Right lobe of liver (tissue), 4 donors: ENCODE results near the gene GPR35.

ENCODE experiments used
- CTCF ChIP-seq, 4 donors: fragments of 200-600 bp in 3 of 4; fragments of 450-650 bp in 1 of 4; IDR thresholded peaks; one replicate each; pipeline versions ENCODE4 v1.5.1 to v1.8.0; 2016 to 2022; ENCODE audit warnings: antibody characterized with exemption in 4 of 4, mild to moderate bottlenecking in 2 of 4
- POLR2A ChIP-seq: fragments of 450-650 bp; IDR thresholded peaks from one replicate; pipeline ENCODE4 v1.6.1; 2017; ENCODE audit warnings: antibody characterized with exemption, mild to moderate bottlenecking
- donor health status: DM: no; HTN: no; CAD: no.
- donor health status: DM: no; HTN: no; CAD: no.
- donor health status: DM: no; HTN: yes; CAD: no.

- TF ChIP-seq CTCF (IDR thresholded peaks at IDR 0.05) (no peak), POLR2A (no peak)
Measured at GRCh38 chr2:240585681-240586197, 39.5 kb upstream of the GPR35 start.
